Effector CD8-positive, alpha-beta T cell (primary cell): ENCODE results near the gene GRID1.
"Not testable (repeated sequence)": the region's sequence is repeated elsewhere in the genome, so short reads cannot be mapped to it uniquely, and the experiment has no call there.

Experiments
- DNase-seq: peaks from one replicate; lab custom pipeline; 2025; lab: John Stamatoyannopoulos, UW

GRID1 gene

GRCh38 chr10:85873063-85873462 is 493.5 kb downstream of the GRID1 start:
- no peak for DNase-seq

GRCh38 chr10:85868627-85869499 is 497.7 kb downstream of the GRID1 start:
- no peak for DNase-seq

- DNase-seq, result no peak
Measured at GRCh38 chr10:85864868-85865526, 501.6 kb downstream of the GRID1 start.

GRCh38 chr10:85864173-85864549 is 502.4 kb downstream of the GRID1 start:
- DNase-seq, result no peak

GRCh38 chr10:85863301-85864172 is 503.1 kb downstream of the GRID1 start:
- DNase-seq, result no peak

GRCh38 chr10:85862771-85863170 is 503.8 kb downstream of the GRID1 start:
- no peak for DNase-seq

GRCh38 chr10:85861513-85862197 is 504.9 kb downstream of the GRID1 start:
- no peak for DNase-seq

- no peak for DNase-seq
Measured at GRCh38 chr10:85859859-85860258, 506.7 kb downstream of the GRID1 start.

- no peak for DNase-seq
Measured at GRCh38 chr10:85858776-85859515, 507.6 kb downstream of the GRID1 start.

- DNase-seq, result no peak
Measured at GRCh38 chr10:85857791-85858190, 508.8 kb downstream of the GRID1 start.

GRCh38 chr10:85857305-85857704 is 509.3 kb downstream of the GRID1 start:
- no peak for DNase-seq

- DNase-seq, result no peak
Measured at GRCh38 chr10:85851934-85852333, 514.7 kb downstream of the GRID1 start.

GRCh38 chr10:85851325-85851724 is 515.3 kb downstream of the GRID1 start:
- no peak for DNase-seq

- DNase-seq, result no peak
Measured at GRCh38 chr10:85850736-85851135, 515.9 kb downstream of the GRID1 start.

- no peak for DNase-seq
Measured at GRCh38 chr10:85849315-85849714, 517.3 kb downstream of the GRID1 start.

GRCh38 chr10:85848756-85849155 is 517.8 kb downstream of the GRID1 start:
- no peak for DNase-seq

- no peak for DNase-seq
Measured at GRCh38 chr10:85847085-85847484, 519.5 kb downstream of the GRID1 start.

GRCh38 chr10:85838660-85839059 is 527.9 kb downstream of the GRID1 start:
- DNase-seq, result not testable (repeated sequence)

GRCh38 chr10:85832988-85833387 is 533.6 kb downstream of the GRID1 start:
- DNase-seq, result no peak

GRCh38 chr10:85831422-85831821 is 535.2 kb downstream of the GRID1 start:
- no peak for DNase-seq

- DNase-seq, result no peak
Measured at GRCh38 chr10:85826377-85826776, 540.2 kb downstream of the GRID1 start.
